H9 (cell line): Measurements from ENCODE around the gene PRRX2. TPM values are rescaled to one million over a fixed set of nuclear protein-coding genes. Genes with fewer than 3 reads are reported as not detected.

Experiments used
- DNase-seq: peaks from one replicate; pipeline ENCODE4 v3.0.0-alpha.2; 2017
- H2AFZ ChIP-seq: one replicate; pipeline ENCODE4 v1.6.1; 2013; ENCODE audit warnings: mild to moderate bottlenecking, low read length, control low read depth, moderate library complexity
- H2AK5ac ChIP-seq: 2 replicates; pipeline ENCODE4 v1.6.1; 2013; ENCODE audit warnings: low read length, control low read depth, mixed read lengths; ENCODE audit not compliant: insufficient read length
- H2BK120ac ChIP-seq: one replicate; pipeline ENCODE4 v1.6.1; 2013; ENCODE audit warnings: low read depth, mild to moderate bottlenecking, low read length, control low read depth, inconsistent platforms; ENCODE audit not compliant: poor library complexity, severe bottlenecking
- H2BK12ac ChIP-seq: 2 replicates; pipeline ENCODE4 v1.6.1; 2013; ENCODE audit warnings: low read length, control low read depth, mixed read lengths, low read depth; ENCODE audit not compliant: insufficient read length
- H2BK15ac ChIP-seq: 2 replicates; pipeline ENCODE4 v1.6.1; 2013; ENCODE audit warnings: low read depth, low read length, control low read depth
- H2BK20ac ChIP-seq: one replicate; pipeline ENCODE4 v1.6.1; 2013; ENCODE audit warnings: low read depth, mild to moderate bottlenecking, low read length, control low read depth, inconsistent platforms; ENCODE audit not compliant: poor library complexity, severe bottlenecking
- H2BK5ac ChIP-seq: 2 replicates; pipeline ENCODE4 v1.6.1; 2013; ENCODE audit warnings: low read length, control low read depth, mixed read lengths; ENCODE audit not compliant: insufficient read length
- H3K14ac ChIP-seq: 2 replicates; pipeline ENCODE4 v1.6.1; 2013; ENCODE audit warnings: low read length, control low read depth; ENCODE audit not compliant: insufficient read depth
- H3K18ac ChIP-seq: 2 replicates; pipeline ENCODE4 v1.6.1; 2013; ENCODE audit warnings: low read depth, mild to moderate bottlenecking, mixed read lengths, low read length, control low read depth; ENCODE audit not compliant: insufficient read length
- H3K23ac ChIP-seq: 2 replicates; pipeline ENCODE4 v1.6.1; 2013; ENCODE audit warnings: low read length, control low read depth, mixed read lengths, low read depth; ENCODE audit not compliant: insufficient read length
- H3K23me2 ChIP-seq: 2 replicates; pipeline ENCODE4 v1.6.1; 2013; ENCODE audit warnings: low read depth, mild to moderate bottlenecking, mixed read lengths, low read length, control low read depth; ENCODE audit not compliant: insufficient read length, poor library complexity, severe bottlenecking
- H3K27ac ChIP-seq: 2 replicates; pipeline ENCODE4 v1.5.1; 2013; ENCODE audit warnings: low read length, control low read depth, mixed read lengths, low read depth; ENCODE audit not compliant: insufficient read length
- H3K27me3 ChIP-seq: 2 replicates; pipeline ENCODE4 v1.6.1; 2013; ENCODE audit warnings: low read length, control low read depth, inconsistent platforms; ENCODE audit not compliant: insufficient read depth
- H3K4ac ChIP-seq: 2 replicates; pipeline ENCODE4 v1.6.1; 2013; ENCODE audit warnings: low read depth, mild to moderate bottlenecking, control low read depth, inconsistent platforms, low read length, moderate library complexity
- H3K4me1 ChIP-seq: 2 replicates; pipeline ENCODE4 v1.6.1; 2013; ENCODE audit warnings: low read length, control low read depth, inconsistent platforms; ENCODE audit not compliant: insufficient read depth
- H3K4me2 ChIP-seq: 2 replicates; pipeline ENCODE4 v1.6.1; 2013; ENCODE audit warnings: low read length, control low read depth, mixed read lengths; ENCODE audit not compliant: insufficient read length, insufficient read depth
- H3K56ac ChIP-seq: 2 replicates; pipeline ENCODE4 v1.6.1; 2013; ENCODE audit warnings: low read depth, mild to moderate bottlenecking, mixed read lengths, low read length, control low read depth; ENCODE audit not compliant: insufficient read length
- H3K79me1 ChIP-seq: 2 replicates; pipeline ENCODE4 v1.6.1; 2013; ENCODE audit warnings: low read depth, mild to moderate bottlenecking, moderate library complexity, low read length, control low read depth, inconsistent platforms; ENCODE audit not compliant: insufficient read depth, poor library complexity, severe bottlenecking
- H3K79me2 ChIP-seq: 2 replicates; pipeline ENCODE4 v1.6.1; 2013; ENCODE audit warnings: low read length, control low read depth, inconsistent platforms; ENCODE audit not compliant: insufficient read depth
- H3K9ac ChIP-seq: 2 replicates; pipeline ENCODE4 v1.6.1; 2013; ENCODE audit warnings: low read length, control low read depth, mixed read lengths; ENCODE audit not compliant: insufficient read length; ENCODE audit errors: extremely low read depth
- H3K9me3 ChIP-seq: one replicate; pipeline ENCODE4 v1.6.1; 2013; ENCODE audit warnings: low read depth, low read length, inconsistent platforms; ENCODE audit not compliant: control insufficient read depth
- H3T11ph ChIP-seq: one replicate; pipeline ENCODE4 v1.6.1; 2013; ENCODE audit warnings: mild to moderate bottlenecking, low read length, control low read depth, inconsistent platforms
- H4K20me1 ChIP-seq: one replicate; pipeline ENCODE4 v1.6.1; 2013; ENCODE audit not compliant: control insufficient read depth, insufficient read length, insufficient read depth
- H4K5ac ChIP-seq: 2 replicates; pipeline ENCODE4 v1.6.1; 2013; ENCODE audit warnings: low read depth, mild to moderate bottlenecking, mixed read lengths, low read length, control low read depth; ENCODE audit not compliant: insufficient read length
- H4K8ac ChIP-seq: replicated peaks from 2 replicates; pipeline ENCODE4 v1.6.1; 2013; ENCODE audit warnings: low read length, control low read depth, mixed read lengths, low read depth; ENCODE audit not compliant: insufficient read length
- H4K91ac ChIP-seq: 2 replicates; pipeline ENCODE4 v1.6.1; 2013; ENCODE audit warnings: low read depth, mild to moderate bottlenecking, moderate library complexity, mixed read lengths, low read length, control low read depth; ENCODE audit not compliant: insufficient read length
- H3K27ac Mint-ChIP-seq, 3 experiments: 2 replicates in 2 of 3; 3 replicates in 1 of 3; pipeline ENCODE4 v1.8.0; 2020 to 2021; ENCODE audit warnings: mixed read lengths in 3 of 3, mild to moderate bottlenecking in 1 of 3, moderate library complexity in 1 of 3
- H3K27me3 Mint-ChIP-seq: 2 replicates; pipeline ENCODE4 v1.8.0; 2021; ENCODE audit warnings: low read depth, mild to moderate bottlenecking, moderate library complexity, mixed read lengths
- H3K36me3 Mint-ChIP-seq, 3 experiments: 2 replicates in 2 of 3; 3 replicates in 1 of 3; pipeline ENCODE4 v1.8.0; 2020 to 2021; ENCODE audit warnings: low read depth in 3 of 3, mixed read lengths in 3 of 3; ENCODE audit not compliant: insufficient read depth in 1 of 3
- H3K4me1 Mint-ChIP-seq, 2 experiments: 2 replicates each; pipeline ENCODE4 v1.8.0; 2020; ENCODE audit warnings: mixed read lengths in 2 of 2
- H3K4me3 Mint-ChIP-seq, 2 experiments: 2 replicates in 1 of 2; 3 replicates in 1 of 2; pipeline ENCODE4 v1.8.0; 2020 to 2021; ENCODE audit warnings: mild to moderate bottlenecking in 2 of 2, mixed read lengths in 2 of 2, moderate library complexity in 1 of 2
- H3K9me3 Mint-ChIP-seq, 2 experiments: 2 replicates in 1 of 2; 3 replicates in 1 of 2; pipeline ENCODE4 v1.8.0; 2020; ENCODE audit warnings: mild to moderate bottlenecking in 2 of 2, mixed read lengths in 2 of 2, moderate library complexity in 1 of 2
- WGBS: extraction: QIAGEN DNeasy Blood & Tissue Kit; methylation state at CpG from one replicate; pipeline ENCODE4 v1.1.7; 2013; ENCODE audit warnings: missing lambda C conversion rate, low lambda C conversion rate, mixed read lengths; ENCODE audit not compliant: insufficient read length; ENCODE audit errors: extremely low coverage; 5-methylcytosine and 5-hydroxymethylcytosine counted together
- total RNA-seq: library from RNA; stranded (reverse); gene quantifications from 2 replicates; pipeline ENCODE4 v1.2.1, GENCODE V29; 2021
- TF ChIP-seq, protein P1 (sequence below): fragments of 200-600 bp; sonication (generic); conservative IDR thresholded peaks from 3 replicates; pipeline ENCODE4 v1.8.0; 2021; ENCODE audit warnings: antibody characterized with exemption, mild to moderate bottlenecking

PRRX2 gene
- total RNA-seq, 1 experiment from 2014 or later, result 3.9 TPM

DNA sequence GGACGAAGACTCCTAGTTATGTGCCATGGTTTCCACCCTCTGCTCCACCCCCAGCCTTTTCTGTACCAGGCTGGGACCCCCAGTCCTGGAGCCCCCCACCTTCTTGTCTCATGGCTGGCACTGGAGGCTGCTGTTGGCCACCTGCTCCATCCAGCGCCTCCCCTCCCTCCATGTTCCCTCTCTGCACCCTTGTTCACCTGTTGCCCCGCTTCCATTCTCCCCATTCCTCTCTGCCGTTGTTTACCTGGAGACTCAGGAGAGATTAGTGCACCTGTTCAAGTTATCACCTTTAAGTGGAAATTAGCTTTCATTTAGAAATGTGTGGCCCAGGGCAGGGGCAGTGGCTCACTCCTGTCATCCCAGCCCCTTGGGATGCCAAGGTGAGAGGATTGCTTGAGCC, 32.2 kb upstream of the PRRX2 start:
- peaks cover 44% of the 10 kb centered on the region; the same call in 1 of the 2 replicates for H3K79me2 ChIP-seq
- no peak overlapping the region for H2BK120ac ChIP-seq
- Mint-ChIP-seq H3K27me3 (no peaks in the 10 kb centered on the region), H3K9me3 (no peaks in the 10 kb centered on the region), H3K27ac (no peak overlapping the region), H3K4me3 (no peak overlapping the region), H3K36me3 (peaks cover 21 to 66% (median 66%) of the 10 kb centered on the region in 3 experiments; a peak in 6 of 7 replicates), H3K4me1 (peaks cover 17% of the 10 kb centered on the region in 2 experiments)
- no peak for DNase-seq
- H3K14ac ChIP-seq, result no peak overlapping the region
- H4K20me1 ChIP-seq, result no peaks in the 10 kb centered on the region
- no peak overlapping the region for H3T11ph ChIP-seq
- H3K23ac ChIP-seq, result no peak overlapping the region
- peaks cover 5% of the 10 kb centered on the region for H3K79me1 ChIP-seq
- H2BK15ac ChIP-seq, result no peak overlapping the region
- no peak overlapping the region for H2BK5ac ChIP-seq
- no peak overlapping the region for H3K18ac ChIP-seq
- TF ChIP-seq, protein P1, sequence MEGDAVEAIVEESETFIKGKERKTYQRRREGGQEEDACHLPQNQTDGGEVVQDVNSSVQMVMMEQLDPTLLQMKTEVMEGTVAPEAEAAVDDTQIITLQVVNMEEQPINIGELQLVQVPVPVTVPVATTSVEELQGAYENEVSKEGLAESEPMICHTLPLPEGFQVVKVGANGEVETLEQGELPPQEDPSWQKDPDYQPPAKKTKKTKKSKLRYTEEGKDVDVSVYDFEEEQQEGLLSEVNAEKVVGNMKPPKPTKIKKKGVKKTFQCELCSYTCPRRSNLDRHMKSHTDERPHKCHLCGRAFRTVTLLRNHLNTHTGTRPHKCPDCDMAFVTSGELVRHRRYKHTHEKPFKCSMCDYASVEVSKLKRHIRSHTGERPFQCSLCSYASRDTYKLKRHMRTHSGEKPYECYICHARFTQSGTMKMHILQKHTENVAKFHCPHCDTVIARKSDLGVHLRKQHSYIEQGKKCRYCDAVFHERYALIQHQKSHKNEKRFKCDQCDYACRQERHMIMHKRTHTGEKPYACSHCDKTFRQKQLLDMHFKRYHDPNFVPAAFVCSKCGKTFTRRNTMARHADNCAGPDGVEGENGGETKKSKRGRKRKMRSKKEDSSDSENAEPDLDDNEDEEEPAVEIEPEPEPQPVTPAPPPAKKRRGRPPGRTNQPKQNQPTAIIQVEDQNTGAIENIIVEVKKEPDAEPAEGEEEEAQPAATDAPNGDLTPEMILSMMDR, result no peak
- no peak overlapping the region for H4K91ac ChIP-seq
- H4K8ac ChIP-seq, result no peak overlapping the region
- no peaks in the 10 kb centered on the region for H3K4me1 ChIP-seq
- H3K4ac ChIP-seq, result no peak overlapping the region
- no peak overlapping the region for H3K56ac ChIP-seq
- H3K23me2 ChIP-seq, result no peaks in the 10 kb centered on the region
- no peak overlapping the region for H3K9ac ChIP-seq
- no peaks in the 10 kb centered on the region for H3K9me3 ChIP-seq
- no peak overlapping the region for H3K4me2 ChIP-seq
- H2AK5ac ChIP-seq, result no peak overlapping the region
- no peak overlapping the region for H2AFZ ChIP-seq
- H2BK12ac ChIP-seq, result no peak overlapping the region
- H3K27me3 ChIP-seq, result no peaks in the 10 kb centered on the region
- WGBS, result no CpG with 5 or more reads among the region's 4 CpGs
- no peak overlapping the region for H3K27ac ChIP-seq
- no peak overlapping the region for H2BK20ac ChIP-seq
- no peak overlapping the region for H4K5ac ChIP-seq
